Measurements from ENCODE around the gene ZFYVE28.
"Not testable (repeated sequence)": the region's sequence is repeated elsewhere in the genome, so short reads cannot be mapped to it uniquely, and the experiment has no call there.

ZFYVE28 gene

GRCh38 chr4:2277956-2278355 lies 140.5 kb downstream of the ZFYVE28 start:
- H3K27me3 ChIP-seq = no peaks in the 10 kb centered on the region
- no peak overlapping the region for H3K4me3 ChIP-seq
- H4K20me1 ChIP-seq = no peaks in the 10 kb centered on the region
- H3K9ac ChIP-seq = no peak overlapping the region
- TF ChIP-seq Cebpa-rat (IDR thresholded peaks at IDR 0.05) = no peak
- peaks cover 51% of the 10 kb centered on the region for H3K4me1 ChIP-seq
- no peaks in the 10 kb centered on the region for H3K9me3 ChIP-seq
- H3K36me3 ChIP-seq = no peaks in the 10 kb centered on the region
- H3K27ac ChIP-seq = no peak overlapping the region
- no peak overlapping the region for H3K4me2 ChIP-seq

- H3K4me1 ChIP-seq = peaks cover 48% of the 10 kb centered on the region
Observed at GRCh38 chr4:2276581-2277325, 141.7 kb downstream of the ZFYVE28 start.

DNA sequence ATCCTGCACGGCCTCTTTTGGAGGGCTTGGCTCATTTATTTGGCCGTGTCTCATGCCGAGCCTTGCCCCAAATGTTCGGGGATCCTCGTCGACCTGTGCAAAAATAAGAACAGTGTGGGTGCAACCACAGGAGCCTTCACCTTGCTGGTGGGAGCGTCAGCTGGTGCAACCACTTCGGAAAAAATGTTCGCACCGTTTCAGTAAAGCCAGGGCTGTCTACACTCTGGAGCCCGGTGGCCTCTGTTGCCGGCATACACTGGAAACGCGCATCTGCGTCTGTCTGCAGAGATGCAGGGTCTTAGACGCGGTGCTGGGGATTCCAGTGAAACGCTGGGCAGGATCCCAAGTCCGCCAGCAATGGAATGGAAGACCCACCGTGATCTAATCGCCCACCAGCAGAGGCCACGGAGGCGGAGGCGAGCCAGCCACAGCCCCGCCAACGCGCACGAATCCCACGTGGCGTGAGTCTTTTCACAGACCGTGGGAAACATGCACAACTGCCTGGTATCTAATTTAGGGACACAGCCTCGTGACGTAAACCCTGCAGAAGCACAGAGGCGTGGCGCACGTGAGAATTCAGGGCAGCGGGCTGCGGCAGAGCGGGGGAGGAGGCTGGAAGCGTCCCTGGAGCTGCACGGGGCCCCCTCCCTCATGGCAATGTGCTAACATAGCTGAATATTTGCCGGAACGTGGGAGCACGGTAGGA lies 142.7 kb downstream of the ZFYVE28 start:
- Histone ChIP-seq H3K36me3 (no peaks in the 10 kb centered on the region), H3K4me1 (peaks cover 38% of the 10 kb centered on the region), H4K20me1 (no peaks in the 10 kb centered on the region), H3K27ac (no peak overlapping the region), H3K9ac (no peak overlapping the region), H3K4me2 (peak overlapping the region; percentile 24; the same call in 1 of the 2 replicates), H3K4me3 (no peak overlapping the region), H3K9me3 (no peaks in the 10 kb centered on the region), H3K27me3 (no peaks in the 10 kb centered on the region)
- TF ChIP-seq Cebpa-rat (IDR thresholded peaks at IDR 0.05) = no peak

More at GRCh38 chr4:2276581-2277325, 141.7 kb downstream of the ZFYVE28 start:
- H3K9me3 ChIP-seq = no peaks in the 10 kb centered on the region
- no peak overlapping the region for H3K9ac ChIP-seq
- H3K27ac ChIP-seq = no peak overlapping the region
- no peaks in the 10 kb centered on the region for H3K27me3 ChIP-seq
- TF ChIP-seq Cebpa-rat (IDR thresholded peaks at IDR 0.05) = no peak
- H4K20me1 ChIP-seq = no peaks in the 10 kb centered on the region
- H3K4me3 ChIP-seq = no peak overlapping the region
- H3K4me2 ChIP-seq = no peak overlapping the region
- no peaks in the 10 kb centered on the region for H3K36me3 ChIP-seq

- not testable (repeated sequence) for H3K4me2 ChIP-seq, H3K4me3 ChIP-seq, H3K9me3 ChIP-seq, H3K27ac ChIP-seq, H4K20me1 ChIP-seq, H3K9ac ChIP-seq, H3K36me3 ChIP-seq, H3K27me3 ChIP-seq
- H3K4me1 ChIP-seq = peaks cover 31% of the 10 kb centered on the region
Observed at GRCh38 chr4:2275044-2275397, 143.4 kb downstream of the ZFYVE28 start.

DNA sequence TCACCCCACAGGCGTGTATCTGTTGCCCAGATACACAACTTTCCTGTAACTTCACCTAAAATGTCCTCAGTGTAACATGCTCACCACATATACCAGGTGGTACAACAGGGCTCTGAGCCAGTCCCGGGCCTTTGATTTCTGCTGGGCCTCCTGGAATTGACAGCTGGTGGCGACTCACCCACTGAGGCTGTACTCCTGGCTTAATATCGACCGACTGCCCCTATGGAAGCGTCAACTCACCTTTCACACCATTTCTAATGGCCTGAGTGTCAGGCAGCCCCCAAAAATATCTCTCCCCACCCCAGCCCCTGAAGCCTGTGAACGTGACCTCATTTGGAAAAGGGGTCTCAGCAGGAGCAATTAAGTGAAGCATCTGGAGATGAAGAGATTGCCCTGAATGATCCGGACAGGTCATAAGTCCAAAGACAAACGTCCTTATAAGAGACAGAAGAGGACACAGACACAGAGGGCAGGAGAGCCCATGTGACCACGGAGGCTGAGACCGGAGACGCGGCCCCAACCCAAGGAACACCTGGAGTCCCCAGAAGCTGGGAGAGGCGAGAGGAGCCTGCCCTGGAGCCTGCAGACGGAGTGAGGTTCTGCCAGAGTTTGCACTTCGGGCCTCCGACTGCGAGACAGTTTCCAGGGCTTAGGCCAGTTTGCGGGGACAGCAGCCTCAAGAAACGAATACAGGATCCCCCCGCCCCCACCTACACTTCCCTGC lies 144.0 kb downstream of the ZFYVE28 start:
- Histone ChIP-seq H4K20me1 (no peaks in the 10 kb centered on the region), H3K27ac (no peak overlapping the region), H3K4me2 (no peak overlapping the region), H3K9me3 (no peaks in the 10 kb centered on the region), H3K4me1 (peaks cover 27% of the 10 kb centered on the region), H3K27me3 (no peaks in the 10 kb centered on the region), H3K4me3 (no peak overlapping the region), H3K36me3 (no peaks in the 10 kb centered on the region), H3K9ac (no peak overlapping the region)
- no peak for TF ChIP-seq Cebpa-rat (IDR thresholded peaks at IDR 0.05)

- peaks cover 28% of the 10 kb centered on the region for H3K4me1 ChIP-seq
- no peaks in the 10 kb centered on the region for H3K9me3 ChIP-seq
- no peak overlapping the region for H3K9ac ChIP-seq
- TF ChIP-seq Cebpa-rat (IDR thresholded peaks at IDR 0.05) = no peak
- H4K20me1 ChIP-seq = no peaks in the 10 kb centered on the region
- peak overlapping the region; percentile 17; the same call in 1 of the 2 replicates for H3K4me2 ChIP-seq
- H3K4me3 ChIP-seq = no peak overlapping the region
- H3K27me3 ChIP-seq = no peaks in the 10 kb centered on the region
- no peaks in the 10 kb centered on the region for H3K36me3 ChIP-seq
- no peak overlapping the region for H3K27ac ChIP-seq
Observed at GRCh38 chr4:2273657-2274319, 144.7 kb downstream of the ZFYVE28 start.

GRCh38 chr4:2273221-2273620 lies 145.2 kb downstream of the ZFYVE28 start:
- no peak for TF ChIP-seq Cebpa-rat (IDR thresholded peaks at IDR 0.05)
- Histone ChIP-seq H3K4me2 (peak overlapping the region; percentile 17; the same call in 1 of the 2 replicates), H4K20me1 (no peaks in the 10 kb centered on the region), H3K27ac (no peak overlapping the region), H3K4me1 (peaks cover 28% of the 10 kb centered on the region), H3K27me3 (no peaks in the 10 kb centered on the region), H3K4me3 (no peak overlapping the region), H3K9me3 (no peaks in the 10 kb centered on the region), H3K9ac (no peak overlapping the region), H3K36me3 (no peaks in the 10 kb centered on the region)

DNA sequence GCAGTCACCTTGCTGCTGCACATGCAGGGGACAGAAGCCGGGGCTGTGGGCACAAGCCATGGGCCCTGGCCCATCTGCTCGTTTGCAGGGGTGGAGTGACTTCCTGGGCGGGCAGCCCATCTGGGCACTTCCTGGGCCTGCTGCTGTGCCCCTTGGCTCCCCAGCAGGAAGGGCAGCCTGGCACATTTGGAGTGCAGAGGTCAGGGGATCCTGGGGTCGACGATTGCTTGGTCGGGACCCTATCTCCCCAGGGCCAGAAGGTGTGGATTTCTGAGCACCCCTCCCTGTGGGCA lies 145.7 kb downstream of the ZFYVE28 start:
- TF ChIP-seq Cebpa-rat (IDR thresholded peaks at IDR 0.05) = no peak
- H3K27ac ChIP-seq = no peak overlapping the region
- no peak overlapping the region for H3K4me3 ChIP-seq
- no peaks in the 10 kb centered on the region for H3K27me3 ChIP-seq
- no peaks in the 10 kb centered on the region for H3K9me3 ChIP-seq
- no peaks in the 10 kb centered on the region for H4K20me1 ChIP-seq
- peaks cover 28% of the 10 kb centered on the region for H3K4me1 ChIP-seq
- H3K36me3 ChIP-seq = no peaks in the 10 kb centered on the region
- H3K9ac ChIP-seq = no peak overlapping the region
- 0 out of 2 replicates have a peak overlapping the region, but pooled peaks have one; percentile 17 for H3K4me2 ChIP-seq

DNA sequence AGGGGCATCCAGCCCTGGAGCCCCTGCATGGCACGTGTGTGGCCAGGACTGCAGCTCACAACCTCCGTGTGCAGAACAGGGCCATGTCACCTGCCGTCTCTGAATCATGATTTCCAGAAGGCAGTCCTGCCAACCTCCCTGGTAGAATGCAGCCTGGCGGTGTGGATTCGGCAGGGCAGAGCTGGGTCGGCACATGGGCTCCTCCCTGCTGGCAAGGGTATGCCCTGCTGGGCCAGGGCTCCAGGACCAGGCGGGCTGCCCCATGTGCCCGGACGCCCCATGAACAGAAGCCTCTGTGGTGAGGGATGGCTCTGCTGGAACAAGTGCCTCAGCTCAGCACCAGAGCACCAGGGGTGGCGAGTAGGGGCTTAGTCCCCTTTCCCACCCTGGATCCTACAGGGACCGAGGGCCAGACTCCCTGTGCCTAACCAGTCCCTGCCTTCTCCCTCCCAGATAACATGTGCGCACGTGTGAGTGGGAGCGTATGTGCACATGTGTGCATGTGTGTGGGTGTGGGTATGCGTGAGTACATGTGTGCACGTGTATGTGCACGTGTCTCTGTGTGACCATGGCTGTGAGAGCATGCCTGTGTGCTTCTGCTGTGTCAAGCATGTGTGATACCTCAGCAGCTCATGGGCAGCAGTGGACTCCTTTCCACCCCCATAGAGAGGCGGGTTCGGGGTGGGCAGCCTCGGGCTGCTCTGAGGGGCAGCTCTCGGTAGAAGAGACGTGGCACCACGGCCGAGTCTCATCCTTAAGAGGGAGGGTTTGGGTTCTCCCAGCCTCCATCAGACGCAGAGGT lies 146.2 kb downstream of the ZFYVE28 start:
- Histone ChIP-seq H3K27me3 (no peaks in the 10 kb centered on the region), H3K4me3 (no peak overlapping the region), H3K4me2 (0 out of 2 replicates have a peak overlapping the region, but pooled peaks have one; percentile 17), H4K20me1 (no peaks in the 10 kb centered on the region), H3K36me3 (no peaks in the 10 kb centered on the region), H3K9ac (no peak overlapping the region), H3K27ac (no peak overlapping the region), H3K9me3 (no peaks in the 10 kb centered on the region), H3K4me1 (peaks cover 28% of the 10 kb centered on the region)
- no peak for TF ChIP-seq Cebpa-rat (IDR thresholded peaks at IDR 0.05)

Data from BLaER1 (cell line).